ACHN (cell line): ENCODE data around the gene MGAM2.

Experiments used
- DNase-seq: peaks from one replicate; pipeline ENCODE4 v3.0.0-alpha.2; 2015
- in situ Hi-C: cut with HindIII; loops from 2 replicates; pipeline ENCODE4 v1.10.0; 2017; ENCODE audit warnings: low sequenced_read_pairs, low pct_ligation_motif_present, low pct_unique_long_range_greater_than_20kb

MGAM2 gene

GRCh38 chr7:142110638-142111037 lies 880 bp upstream of the MGAM2 start:
- in situ Hi-C loops, result no loop called here
- no peak for DNase-seq

- no peak for DNase-seq
- in situ Hi-C loops, result no loop called here
Measured at GRCh38 chr7:142112086-142112485, 568 bp downstream of the MGAM2 start.

- in situ Hi-C loops, result no loop called here
- DNase-seq, result no peak
Measured at GRCh38 chr7:142114207-142114606, 2.7 kb downstream of the MGAM2 start.

- in situ Hi-C loops, result no loop called here
- no peak for DNase-seq
Measured at GRCh38 chr7:142120524-142120923, 9.0 kb downstream of the MGAM2 start.

GRCh38 chr7:142123184-142123583 lies 11.7 kb downstream of the MGAM2 start:
- in situ Hi-C loops, result no loop called here
- DNase-seq, result no peak

GRCh38 chr7:142125256-142125955 lies 13.9 kb downstream of the MGAM2 start:
- in situ Hi-C loops, result no loop called here
- no peak for DNase-seq

DNA sequence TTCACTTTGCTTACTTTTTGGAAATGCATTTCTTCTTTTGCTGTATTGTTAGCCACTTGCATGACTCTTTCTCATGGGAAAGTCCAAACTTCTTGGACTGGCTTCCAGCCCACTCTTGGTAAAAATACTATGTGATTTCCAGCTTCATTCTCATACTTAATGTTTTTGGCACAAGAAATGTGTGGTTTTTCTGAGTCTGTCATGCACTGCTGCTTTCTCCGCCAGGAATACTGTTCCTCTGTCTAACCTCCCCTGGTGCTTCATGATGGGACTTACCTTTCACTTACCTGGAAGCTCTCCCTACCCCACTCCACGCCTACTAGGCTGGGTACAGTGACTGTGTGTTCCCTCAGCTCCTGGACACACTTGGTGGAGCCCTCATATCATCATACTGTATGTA lies 18.7 kb downstream of the MGAM2 start:
- peak; percentile 7 for DNase-seq
- in situ Hi-C loops, result no loop called here

DNA sequence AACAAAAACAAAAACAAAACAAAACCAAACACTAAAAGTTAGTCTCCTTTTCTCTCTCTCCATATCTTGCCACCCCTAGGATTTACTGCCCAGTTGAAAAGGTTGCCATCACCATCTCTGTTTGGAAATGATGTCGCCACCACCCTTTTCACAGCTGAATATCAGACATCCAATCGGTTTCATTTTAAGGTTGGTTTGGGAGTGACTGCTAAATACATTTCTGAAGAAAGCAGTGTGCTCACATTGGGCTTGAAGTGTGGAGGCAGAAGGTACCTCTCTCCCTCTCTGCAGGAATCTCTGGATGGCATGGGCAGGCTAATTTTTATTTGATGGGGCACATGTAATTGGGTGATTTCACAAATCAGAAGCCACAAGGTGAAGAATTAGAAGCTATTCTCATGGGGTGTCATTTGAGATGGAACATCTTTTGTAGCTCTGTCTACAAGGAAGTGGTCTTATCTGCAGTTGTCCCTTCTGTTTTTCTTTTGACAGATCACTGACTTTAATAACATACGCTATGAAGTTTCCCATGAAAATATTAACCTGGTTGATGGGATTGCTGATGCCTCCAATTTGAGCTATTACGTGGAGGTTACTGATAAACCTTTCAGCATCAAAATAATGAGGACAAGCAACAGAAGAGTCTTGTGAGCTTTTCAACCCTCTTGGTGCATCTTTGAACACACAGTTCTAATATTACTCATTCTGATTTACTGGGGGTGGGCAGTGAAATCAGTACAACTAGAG lies 20.1 kb downstream of the MGAM2 start:
- no peak for DNase-seq
- in situ Hi-C loops, result no loop called here

DNA sequence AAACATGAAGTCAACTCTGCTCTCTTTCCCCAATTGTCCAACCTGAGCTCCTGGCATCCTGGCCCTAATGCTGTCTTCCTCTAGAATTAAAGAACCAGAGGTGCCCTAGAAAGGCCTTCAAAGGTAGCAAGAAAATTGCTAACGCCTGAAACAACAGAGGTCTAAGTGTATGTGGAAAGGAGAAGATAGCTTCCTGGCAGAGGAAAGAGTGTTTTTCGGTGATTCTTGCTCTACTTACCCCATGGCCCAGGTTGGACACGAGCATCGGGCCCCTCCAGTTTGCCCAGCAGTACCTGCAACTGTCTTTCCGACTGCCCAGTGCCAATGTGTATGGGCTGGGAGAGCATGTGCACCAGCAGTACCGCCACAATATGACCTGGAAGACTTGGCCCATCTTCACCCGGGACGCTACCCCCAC lies 22.2 kb downstream of the MGAM2 start:
- no peak for DNase-seq
- in situ Hi-C loops, result no loop called here

DNA sequence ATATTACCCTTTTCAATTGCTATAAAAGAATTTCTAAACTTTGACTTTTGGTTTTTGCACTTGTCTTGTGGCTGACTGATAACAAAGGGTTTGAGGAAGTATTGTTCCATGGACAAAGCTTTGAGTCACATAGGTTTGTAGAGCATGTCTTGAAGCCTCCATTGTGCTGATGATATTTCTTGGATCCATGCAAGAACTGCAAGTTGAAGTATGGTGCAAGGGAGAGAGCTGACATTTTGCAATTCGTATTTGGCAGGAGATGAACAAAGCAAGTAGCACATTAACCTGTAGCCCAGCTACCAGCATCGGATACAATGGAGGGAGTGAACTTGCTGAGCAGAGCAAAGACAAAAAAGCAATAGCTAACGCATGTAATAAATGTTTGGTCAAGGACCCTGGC lies 23.4 kb downstream of the MGAM2 start:
- in situ Hi-C loops, result no loop called here
- peak; percentile 21 for DNase-seq

DNA sequence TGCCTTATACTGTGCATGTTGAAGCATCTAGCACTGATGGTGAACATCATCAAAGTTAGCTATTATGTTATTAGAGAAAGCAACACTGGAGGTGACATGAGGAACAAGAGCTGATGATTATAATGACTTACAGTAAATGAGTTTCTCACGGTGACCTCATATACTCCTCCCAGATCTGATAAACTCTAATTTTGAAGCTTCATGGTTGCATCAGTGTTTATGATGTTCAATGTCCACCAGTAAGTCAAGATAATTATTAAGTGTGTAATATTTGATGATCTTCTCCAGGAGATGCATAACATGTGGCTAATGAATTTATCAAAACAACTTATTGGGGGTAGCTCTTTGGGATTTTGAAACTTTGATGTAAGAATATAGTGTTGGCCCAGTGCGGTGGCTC lies 27.5 kb downstream of the MGAM2 start:
- no peak for DNase-seq

GRCh38 chr7:142139597-142140400 lies 28.3 kb downstream of the MGAM2 start:
- in situ Hi-C loops, result no loop called here
- no peak for DNase-seq

More for the DNA sequence above, 27.5 kb downstream of the MGAM2 start:
- in situ Hi-C loops, result no loop called here

DNA sequence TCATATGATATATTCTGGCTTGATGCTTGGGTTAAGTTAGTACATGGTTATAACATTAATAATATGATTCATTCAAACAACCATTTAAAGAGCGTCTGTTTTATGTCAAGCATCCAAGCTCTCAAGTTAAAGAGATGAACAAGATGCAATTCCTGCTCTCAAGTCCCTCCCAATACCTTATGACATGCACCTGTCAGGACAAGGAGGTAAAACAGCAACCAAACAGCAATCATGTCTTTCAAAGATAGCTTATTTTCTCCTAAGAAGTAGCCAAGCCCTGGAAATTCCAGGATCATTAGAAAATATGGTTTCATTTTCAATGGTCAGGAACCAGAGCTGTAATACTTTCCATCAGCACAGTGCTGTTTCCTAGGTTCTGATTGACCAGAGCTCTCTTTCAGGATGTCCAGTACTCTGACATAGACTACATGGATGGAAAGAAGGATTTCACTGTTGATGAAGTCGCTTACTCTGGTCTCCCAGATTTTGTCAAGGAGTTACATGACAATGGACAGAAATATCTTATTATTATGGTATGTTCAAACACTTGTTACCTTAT lies 29.0 kb downstream of the MGAM2 start:
- no peak for DNase-seq

GRCh38 chr7:142142702-142143101 lies 31.2 kb downstream of the MGAM2 start:
- DNase-seq, result no peak
- in situ Hi-C loops, result no loop called here

More for the DNA sequence above, 29.0 kb downstream of the MGAM2 start:
- in situ Hi-C loops, result no loop called here

DNA sequence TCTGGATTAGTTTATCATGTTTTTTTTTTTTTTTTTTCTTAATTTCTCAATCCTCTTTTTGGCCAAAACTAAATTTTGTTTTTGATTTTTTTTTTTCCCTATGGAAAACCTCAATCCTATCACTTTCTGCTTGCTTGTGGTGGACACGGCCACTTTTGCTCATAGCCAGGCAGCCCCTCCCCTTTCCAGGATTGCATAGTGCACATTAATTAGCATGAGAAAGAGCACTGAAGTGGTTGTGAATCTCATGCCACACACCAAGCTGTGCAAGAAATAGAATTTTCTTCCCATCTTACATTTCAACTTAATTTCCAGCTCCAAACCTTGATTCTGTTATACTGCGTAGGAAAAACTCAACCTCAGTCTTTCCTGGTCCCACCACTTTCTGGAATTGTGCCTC lies 34.6 kb downstream of the MGAM2 start:
- in situ Hi-C loops, result no loop called here
- no peak for DNase-seq

DNA sequence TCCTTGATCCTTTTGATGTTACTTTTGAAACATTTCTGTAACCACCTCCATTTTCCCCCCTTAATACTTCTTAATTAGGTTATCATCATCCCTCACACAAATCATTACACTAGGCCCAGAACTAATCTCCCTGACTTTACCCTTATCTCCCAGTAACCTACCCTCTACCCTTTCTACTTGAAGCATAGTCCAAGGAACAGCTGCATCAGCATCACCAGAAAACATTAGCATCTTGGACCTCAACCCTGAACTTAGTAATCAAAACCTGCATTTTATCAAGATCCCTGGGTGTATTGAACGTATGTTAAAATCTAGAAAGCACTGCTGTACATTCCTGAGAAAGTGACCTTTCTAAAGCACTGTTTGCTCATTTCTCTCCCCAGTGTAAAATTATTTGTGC lies 38.8 kb downstream of the MGAM2 start:
- no peak for DNase-seq
- in situ Hi-C loops, result no loop called here

DNA sequence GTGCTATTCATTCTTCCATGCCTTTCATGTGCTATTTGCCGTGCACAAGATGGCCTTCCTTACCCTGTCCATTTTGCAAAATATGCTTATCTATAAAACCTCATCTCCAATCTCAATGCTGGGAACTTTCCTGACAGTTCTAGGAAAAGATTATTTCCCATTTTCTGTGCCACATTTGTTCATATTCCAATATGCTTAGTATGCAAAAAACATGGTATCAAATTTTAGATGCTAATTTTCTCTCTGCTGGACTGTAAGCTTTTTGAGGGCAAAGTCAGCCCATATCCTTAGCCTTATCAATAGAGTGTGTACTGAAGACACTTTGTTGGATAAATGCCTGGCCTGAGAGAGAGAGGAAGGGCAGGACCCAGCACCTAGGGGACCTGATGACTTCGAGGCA lies 39.4 kb downstream of the MGAM2 start:
- DNase-seq, result no peak
- in situ Hi-C loops, result no loop called here

DNA sequence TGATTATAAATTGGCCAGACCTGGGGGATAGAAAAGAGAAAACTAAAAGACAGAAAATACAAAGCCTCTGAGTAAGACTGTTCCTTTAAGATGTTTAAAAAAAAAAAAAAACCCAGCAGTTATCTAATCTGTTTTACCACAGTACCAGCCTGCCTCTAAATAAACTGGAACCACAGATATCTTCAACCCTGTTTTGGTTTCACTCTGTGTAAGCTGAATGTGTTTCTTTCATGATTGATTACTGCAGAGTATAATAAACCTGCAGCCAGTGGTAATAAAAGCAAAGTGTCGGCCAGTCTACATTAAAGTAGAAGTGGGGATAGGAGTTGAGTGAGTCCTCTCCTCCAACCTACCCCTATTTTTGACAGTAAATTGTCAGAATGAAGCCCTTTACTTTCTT lies 40.6 kb downstream of the MGAM2 start:
- no peak for DNase-seq
- in situ Hi-C loops, result no loop called here

- in situ Hi-C loops, result no loop called here
- peak; percentile 27 for DNase-seq
Measured at GRCh38 chr7:142153400-142153799, 41.9 kb downstream of the MGAM2 start.
